ENCODE results near the gene FAAP20. TPM values are rescaled to one million over a fixed set of nuclear protein-coding genes. Genes with fewer than 3 reads are reported as not detected.

FAAP20 gene
- polyA plus RNA-seq, 3 donors = 28.2 to 54.2 (median 53.8) TPM

GRCh38 chr1:2189459-2190425 is 4.8 kb downstream of the FAAP20 start:
- DNase-seq (ENCODE audit: extremely low read depth in 1 of 11, low read depth in 9 of 11, low spot score in 4 of 11) = peak in 9 of 11 donors; percentile 78 to 92 (median 91)

- no peak for DNase-seq (ENCODE audit: extremely low read depth in 1 of 11, low read depth in 9 of 11, low spot score in 4 of 11)
Measured at GRCh38 chr1:2188336-2188735, 6.2 kb downstream of the FAAP20 start.

DNA sequence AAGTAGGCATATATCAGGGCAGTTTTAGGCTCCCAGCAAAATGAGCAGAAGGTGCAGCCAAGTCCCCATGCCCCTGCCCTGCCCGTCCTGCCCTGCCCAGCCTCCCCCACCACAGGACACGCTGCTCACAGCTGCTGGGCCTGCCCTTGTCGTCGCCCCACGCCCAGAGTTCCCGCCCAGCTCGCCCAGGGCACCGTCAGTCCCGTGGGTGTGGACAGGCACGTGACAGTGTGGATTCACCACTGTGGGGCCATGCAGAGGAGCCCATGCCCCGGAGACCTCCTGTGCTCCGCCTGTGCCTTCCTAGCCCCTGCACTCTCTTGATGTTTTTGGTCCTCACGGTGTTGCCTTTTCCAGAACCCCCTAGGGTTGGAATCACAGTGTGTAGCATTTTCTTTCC is 7.0 kb downstream of the FAAP20 start:
- no peak for DNase-seq (ENCODE audit: extremely low read depth in 1 of 11, low read depth in 9 of 11, low spot score in 4 of 11)

- DNase-seq (ENCODE audit: extremely low read depth in 1 of 11, low read depth in 9 of 11, low spot score in 4 of 11) = no peak
Measured at GRCh38 chr1:2186901-2187300, 7.7 kb downstream of the FAAP20 start.

DNA sequence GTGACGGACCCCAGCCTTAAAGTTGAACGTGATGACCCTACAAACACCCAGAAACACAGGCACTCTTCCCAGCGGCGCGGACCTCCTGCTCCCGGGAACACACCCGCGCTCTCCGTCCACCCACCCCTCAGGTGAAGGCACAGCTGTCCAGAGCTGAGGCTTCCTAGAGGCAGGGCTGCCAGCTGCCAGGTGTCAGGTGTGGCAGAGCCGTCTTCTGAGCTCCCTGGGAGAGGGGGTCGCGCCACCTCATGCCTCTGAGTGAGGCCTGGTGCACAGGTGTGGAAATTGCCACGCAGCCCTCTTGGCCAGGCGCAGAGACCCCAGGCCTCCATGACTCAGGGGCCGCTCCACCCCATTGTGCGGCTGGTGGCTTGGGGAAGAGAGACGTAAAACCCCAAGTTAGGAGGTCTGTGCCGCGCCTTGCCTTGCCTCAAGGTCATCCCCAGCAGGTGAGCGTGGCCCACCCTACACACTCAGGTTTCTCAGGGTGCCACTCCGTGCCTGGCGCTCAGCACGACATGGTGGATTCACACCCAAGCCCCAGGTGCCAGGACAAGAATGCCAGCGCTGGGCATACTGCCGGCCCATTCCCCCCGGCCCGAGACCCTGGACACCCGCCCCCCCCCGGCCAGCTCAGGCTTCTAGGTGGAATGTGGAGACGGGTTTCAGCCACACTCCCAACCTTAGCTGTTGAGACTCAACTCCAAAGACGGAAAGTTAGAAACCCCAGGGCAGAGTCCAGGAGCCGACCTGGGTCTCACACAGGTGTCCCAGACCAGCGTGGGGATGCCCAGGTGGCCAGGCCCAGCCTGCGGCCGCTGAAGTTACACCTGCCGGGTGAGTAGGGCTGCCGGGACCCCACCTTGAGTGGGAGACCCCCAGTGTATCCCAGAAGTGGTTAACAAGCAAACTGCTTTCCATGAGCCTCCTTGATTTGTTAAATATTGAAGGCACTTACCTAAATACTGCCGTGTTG is 8.4 kb downstream of the FAAP20 start:
- DNase-seq (ENCODE audit: extremely low read depth in 1 of 11, low read depth in 9 of 11, low spot score in 4 of 11) = no peak

DNA sequence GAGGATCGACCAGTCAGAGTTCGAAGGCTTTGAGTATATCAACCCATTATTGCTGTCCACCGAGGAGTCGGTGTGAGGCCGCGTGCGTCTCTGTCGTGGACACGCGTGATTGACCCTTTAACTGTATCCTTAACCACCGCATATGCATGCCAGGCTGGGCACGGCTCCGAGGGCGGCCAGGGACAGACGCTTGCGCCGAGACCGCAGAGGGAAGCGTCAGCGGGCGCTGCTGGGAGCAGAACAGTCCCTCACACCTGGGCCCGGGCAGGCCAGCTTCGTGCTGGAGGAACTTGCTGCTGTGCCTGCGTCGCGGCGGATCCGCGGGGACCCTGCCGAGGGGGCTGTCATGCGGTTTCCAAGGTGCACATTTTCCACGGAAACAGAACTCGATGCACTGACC is 9.6 kb downstream of the FAAP20 start:
- DNase-seq (ENCODE audit: extremely low read depth in 1 of 11, low read depth in 9 of 11, low spot score in 4 of 11) = no peak

DNA sequence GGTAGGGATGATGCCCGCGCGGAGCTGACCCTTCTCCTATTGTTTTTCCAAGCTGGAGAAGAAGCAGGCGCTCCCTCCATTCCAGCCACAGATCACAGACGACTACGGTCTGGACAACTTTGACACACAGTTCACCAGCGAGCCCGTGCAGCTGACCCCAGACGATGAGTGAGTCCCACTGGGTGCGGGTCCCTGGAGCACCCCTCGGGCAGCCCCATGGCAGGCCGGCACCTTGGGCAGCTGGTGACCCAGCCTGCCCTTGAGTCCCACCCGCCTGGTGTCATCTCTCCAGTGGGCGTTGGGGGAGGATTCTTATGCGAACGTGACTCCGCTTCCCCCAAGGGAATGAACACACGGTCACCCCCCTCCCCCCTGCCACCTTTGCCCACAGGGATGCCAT is 10.0 kb downstream of the FAAP20 start:
- no peak for DNase-seq (ENCODE audit: extremely low read depth in 1 of 11, low read depth in 9 of 11, low spot score in 4 of 11)

DNA sequence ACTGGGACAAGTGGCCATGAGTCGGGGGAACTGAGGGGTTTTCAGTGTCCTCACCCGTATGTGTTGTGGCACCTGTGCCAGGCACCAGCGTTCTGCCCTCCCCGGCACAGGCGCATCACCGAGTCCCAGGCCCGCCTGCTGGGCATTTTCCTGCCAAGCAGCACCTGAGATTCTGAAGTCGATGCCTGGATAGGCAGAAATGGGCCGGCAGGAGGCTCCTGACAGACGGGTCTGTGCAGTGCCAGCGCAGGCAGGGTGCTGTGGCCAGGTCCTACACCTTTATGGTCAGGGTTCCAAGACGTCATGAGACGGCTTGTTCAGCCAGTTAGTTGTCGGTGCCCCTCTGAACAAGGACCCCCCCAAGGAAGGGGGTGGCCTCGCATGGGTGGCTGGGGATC is 10.6 kb downstream of the FAAP20 start:
- no peak for DNase-seq (ENCODE audit: extremely low read depth in 1 of 11, low read depth in 9 of 11, low spot score in 4 of 11)

GRCh38 chr1:2182376-2182775 is 12.2 kb downstream of the FAAP20 start:
- no peak for DNase-seq (ENCODE audit: extremely low read depth in 1 of 11, low read depth in 9 of 11, low spot score in 4 of 11)

DNA sequence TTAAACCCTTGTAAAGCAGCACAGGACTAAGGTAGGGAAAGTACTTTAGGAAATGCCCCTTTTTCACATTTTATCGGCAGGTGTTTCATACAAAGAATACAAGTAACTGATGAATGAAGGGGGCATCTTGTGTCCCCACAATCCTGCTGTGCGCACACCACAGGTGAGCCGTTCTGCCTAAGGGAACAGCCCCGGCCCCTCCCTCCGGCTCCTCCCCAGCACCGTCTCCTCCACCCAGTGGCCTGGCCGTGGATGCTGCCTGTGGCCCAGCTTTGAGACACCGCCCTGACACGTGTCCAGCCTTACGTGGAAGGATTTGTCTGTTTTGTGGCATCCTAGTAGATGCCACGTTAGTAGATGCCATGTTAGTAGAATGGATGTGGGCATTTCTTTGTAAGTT is 12.8 kb downstream of the FAAP20 start:
- DNase-seq (ENCODE audit: extremely low read depth in 1 of 11, low read depth in 9 of 11, low spot score in 4 of 11) = no peak

DNA sequence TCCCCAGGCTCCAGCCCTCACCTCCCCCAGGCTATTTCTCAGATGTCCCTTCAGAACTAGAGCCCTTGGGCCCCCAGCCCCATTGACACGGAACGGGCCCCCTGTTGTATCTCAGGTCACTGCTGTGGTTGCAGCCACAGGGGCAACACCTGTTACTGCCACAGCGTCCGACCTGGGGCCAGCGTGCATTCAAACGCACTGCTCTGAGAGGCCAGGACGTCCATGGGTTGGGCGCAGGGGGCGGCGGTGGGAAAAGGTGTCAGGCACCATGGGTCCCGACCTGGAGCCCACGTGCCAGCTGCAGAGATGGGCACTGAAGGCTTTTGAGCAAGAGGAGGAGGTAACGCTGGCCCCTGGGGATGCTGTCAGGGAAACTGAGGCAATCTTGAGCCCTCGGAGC is 13.3 kb downstream of the FAAP20 start:
- no peak for DNase-seq (ENCODE audit: extremely low read depth in 1 of 11, low read depth in 9 of 11, low spot score in 4 of 11)

- no peak for DNase-seq (ENCODE audit: extremely low read depth in 1 of 11, low read depth in 9 of 11, low spot score in 4 of 11)
Measured at GRCh38 chr1:2180297-2181245, 14.0 kb downstream of the FAAP20 start.

DNA sequence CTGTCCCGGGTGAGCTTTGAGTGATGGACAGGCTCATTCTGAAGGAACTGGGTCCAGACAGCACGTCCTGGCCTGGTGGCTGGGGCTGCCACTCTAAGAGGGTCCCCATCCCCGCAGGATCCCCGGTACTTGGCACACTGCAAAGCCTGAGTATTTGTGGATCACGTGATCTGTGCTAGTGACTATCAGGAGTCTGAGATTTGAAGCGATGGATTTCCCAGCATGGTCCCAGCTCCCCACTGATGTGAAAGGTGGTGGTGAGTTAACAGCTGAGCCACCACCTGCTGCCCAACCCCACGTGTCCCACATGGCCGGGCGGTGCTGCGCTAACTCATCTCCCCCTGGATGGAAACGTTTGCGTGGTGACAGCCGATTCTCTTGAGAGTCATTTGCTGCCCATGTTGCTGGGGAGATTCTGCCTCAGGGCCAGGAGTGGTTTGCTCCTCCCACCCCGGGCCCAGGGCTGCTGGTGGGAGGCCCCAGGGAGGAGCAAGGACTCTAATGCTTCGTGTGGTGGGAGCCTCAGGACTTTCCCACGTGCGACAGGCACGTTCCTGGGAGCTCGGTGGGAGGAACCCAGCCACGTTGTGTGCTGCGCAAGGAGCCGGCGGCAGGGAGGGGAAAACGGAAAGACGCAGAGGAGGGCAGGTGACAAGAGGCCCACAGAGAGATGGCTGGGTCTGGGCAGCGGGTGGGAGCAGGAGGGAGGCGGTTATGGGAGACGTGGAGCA is 15.1 kb downstream of the FAAP20 start:
- DNase-seq (ENCODE audit: extremely low read depth in 1 of 11, low read depth in 9 of 11, low spot score in 4 of 11) = no peak

- no peak for DNase-seq (ENCODE audit: extremely low read depth in 1 of 11, low read depth in 9 of 11, low spot score in 4 of 11)
Measured at GRCh38 chr1:2178875-2179274, 15.7 kb downstream of the FAAP20 start.

DNA sequence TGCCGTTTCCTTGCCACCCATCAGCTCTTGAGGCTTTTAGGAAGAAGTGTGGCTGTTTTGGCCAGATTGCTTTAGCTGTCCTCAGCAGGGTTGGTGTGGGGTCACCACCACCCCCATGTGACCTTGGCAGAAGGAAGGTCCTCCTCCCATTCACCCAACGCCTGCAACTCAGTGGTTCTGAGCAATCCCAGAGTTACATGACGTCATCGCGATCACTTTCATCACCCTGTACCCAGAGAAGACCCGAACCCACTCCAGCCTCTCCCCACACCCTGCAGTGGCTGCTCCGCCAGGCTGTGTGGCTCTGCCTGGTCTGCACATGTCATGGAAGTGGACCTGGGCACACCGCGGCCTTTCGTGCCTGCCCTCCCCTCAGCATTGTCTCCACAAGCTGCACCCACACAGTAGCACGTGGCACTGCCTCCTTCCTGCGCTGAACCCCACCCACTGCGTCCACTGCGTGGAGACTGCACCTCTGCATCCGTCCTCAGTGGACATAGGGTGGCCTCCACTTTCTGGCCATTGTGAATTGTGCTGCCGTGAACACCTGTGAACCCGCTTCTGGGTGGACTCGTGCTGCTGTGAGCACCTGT is 16.5 kb downstream of the FAAP20 start:
- no peak for DNase-seq (ENCODE audit: extremely low read depth in 1 of 11, low read depth in 9 of 11, low spot score in 4 of 11)

DNA sequence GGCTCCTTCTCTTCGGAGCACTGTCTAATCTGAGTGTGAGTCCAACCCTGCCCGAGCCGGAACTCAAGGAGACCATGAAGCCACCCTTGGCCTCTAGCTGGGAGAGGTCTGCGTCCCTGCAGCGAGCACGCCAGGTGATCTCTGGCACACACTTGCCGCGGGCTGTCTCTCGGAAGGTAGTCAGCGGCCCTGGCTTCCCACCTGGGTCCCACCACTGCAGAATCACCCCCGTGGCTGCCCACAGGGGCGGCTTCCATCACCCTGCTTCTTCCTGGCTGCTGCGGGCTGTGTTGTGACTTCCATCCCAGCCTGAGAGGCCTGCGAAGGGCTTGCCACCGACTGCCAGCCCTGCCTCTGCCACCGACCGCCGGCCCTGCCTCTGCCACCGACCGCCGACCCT is 17.0 kb downstream of the FAAP20 start:
- no peak for DNase-seq (ENCODE audit: extremely low read depth in 1 of 11, low read depth in 9 of 11, low spot score in 4 of 11)

- no peak for DNase-seq (ENCODE audit: extremely low read depth in 1 of 11, low read depth in 9 of 11, low spot score in 4 of 11)
Measured at GRCh38 chr1:2176615-2177014, 18.0 kb downstream of the FAAP20 start.
